CD4-positive, alpha-beta T cell treated with Interleukin-1 beta for 1 hour (primary cell): ENCODE data around the gene ST6GALNAC5.

ENCODE experiments used
- DNase-seq, 2 donors: peaks; one replicate each; pipeline ENCODE4 v3.0.0-alpha.2; 2020 to 2022

ST6GALNAC5 gene

GRCh38 chr1:77056525-77056924 is 189.2 kb downstream of the ST6GALNAC5 start:
- no peak for DNase-seq

- no peak for DNase-seq
Measured at GRCh38 chr1:77057994-77058585, 190.8 kb downstream of the ST6GALNAC5 start.

- no peak for DNase-seq
Measured at GRCh38 chr1:77060000-77060399, 192.7 kb downstream of the ST6GALNAC5 start.

- DNase-seq: no peak
Measured at GRCh38 chr1:77061162-77061561, 193.9 kb downstream of the ST6GALNAC5 start.

GRCh38 chr1:77063118-77063517 is 195.8 kb downstream of the ST6GALNAC5 start:
- no peak for DNase-seq

GRCh38 chr1:77064246-77064645 is 197.0 kb downstream of the ST6GALNAC5 start:
- DNase-seq: no peak

- no peak for DNase-seq
Measured at GRCh38 chr1:77065693-77066342, 198.5 kb downstream of the ST6GALNAC5 start.

- DNase-seq: no peak
Measured at GRCh38 chr1:77068013-77068412, 200.7 kb downstream of the ST6GALNAC5 start.

GRCh38 chr1:77076759-77077158 is 209.5 kb downstream of the ST6GALNAC5 start:
- no peak for DNase-seq

- no peak for DNase-seq
Measured at GRCh38 chr1:77081834-77082233, 214.6 kb downstream of the ST6GALNAC5 start.

- DNase-seq: no peak
Measured at GRCh38 chr1:77084457-77084856, 217.2 kb downstream of the ST6GALNAC5 start.

GRCh38 chr1:77085109-77085508 is 217.8 kb downstream of the ST6GALNAC5 start:
- DNase-seq: no peak

- DNase-seq: no peak
Measured at GRCh38 chr1:77089756-77090155, 222.5 kb downstream of the ST6GALNAC5 start.

- DNase-seq: no peak
Measured at GRCh38 chr1:77095236-77095635, 228.0 kb downstream of the ST6GALNAC5 start.

- DNase-seq: no peak
Measured at GRCh38 chr1:77096496-77097255, 229.4 kb downstream of the ST6GALNAC5 start.

- DNase-seq: no peak
Measured at GRCh38 chr1:77100875-77101274, 233.6 kb downstream of the ST6GALNAC5 start.

GRCh38 chr1:77103486-77103885 is 236.2 kb downstream of the ST6GALNAC5 start:
- no peak for DNase-seq

GRCh38 chr1:77104672-77105071 is 237.4 kb downstream of the ST6GALNAC5 start:
- no peak for DNase-seq
